Subcutaneous abdominal adipose tissue (tissue), 5 donors: ENCODE measurements around the gene DCC.

Source experiments
- H3K27ac ChIP-seq: one replicate; pipeline ENCODE4 v1.7.0; 2013; ENCODE audit warnings: low read depth, mild to moderate bottlenecking, inconsistent platforms, low read length, moderate library complexity
- H3K27me3 ChIP-seq, 5 donors: one replicate each; pipeline ENCODE4 v1.7.0; 2013; ENCODE audit warnings: low read length in 5 of 5, inconsistent platforms in 1 of 5; ENCODE audit not compliant: control insufficient read depth in 5 of 5, insufficient read depth in 4 of 5
- H3K36me3 ChIP-seq, 5 donors: one replicate each; pipeline ENCODE4 v1.7.0; 2013; ENCODE audit warnings: low read length in 5 of 5; ENCODE audit not compliant: control insufficient read depth in 5 of 5, insufficient read depth in 5 of 5
- H3K4me1 ChIP-seq, 5 donors: one replicate each; pipeline ENCODE4 v1.7.0; 2013; ENCODE audit warnings: low read length in 5 of 5, mild to moderate bottlenecking in 3 of 5, moderate library complexity in 1 of 5; ENCODE audit not compliant: control insufficient read depth in 5 of 5, insufficient read depth in 5 of 5
- H3K4me3 ChIP-seq, 5 donors: one replicate each; pipeline ENCODE4 v1.7.0; 2013; ENCODE audit warnings: low read length in 5 of 5, low read depth in 1 of 5
- H3K9ac ChIP-seq, 5 donors: one replicate each; pipeline ENCODE4 v1.7.0; 2013; ENCODE audit warnings: low read length in 5 of 5, mild to moderate bottlenecking in 4 of 5, moderate library complexity in 3 of 5
- H3K9me3 ChIP-seq, 5 donors: one replicate each; pipeline ENCODE4 v1.7.0; 2013; ENCODE audit warnings: low read length in 5 of 5; ENCODE audit not compliant: control insufficient read depth in 5 of 5
- donor health status: healthy.
- donor health status: healthy.
- donor health status: healthy.
- donor health status: healthy.
- donor health status: healthy.

Gene DCC

DNA sequence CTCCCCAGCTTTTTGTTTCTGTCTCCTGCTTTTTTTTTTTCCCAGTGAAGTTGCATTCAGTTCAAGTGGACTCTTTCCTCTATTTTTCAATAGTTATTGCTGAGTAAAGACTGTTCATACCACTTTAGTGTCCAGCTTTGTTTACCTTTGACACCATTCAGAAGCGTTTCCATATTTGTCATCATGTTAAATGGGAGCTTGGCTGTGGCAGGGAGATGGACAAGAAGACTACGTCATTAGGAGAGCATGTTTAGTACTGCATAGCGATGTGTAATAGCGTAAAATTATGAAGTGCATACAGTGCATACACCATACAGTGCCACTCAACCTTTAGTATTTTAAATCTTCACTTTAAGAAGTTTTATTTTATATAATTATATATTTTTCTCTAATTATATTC is 655.9 kb downstream of the DCC start:
- H3K27me3 ChIP-seq = no peaks in the 10 kb centered on the region
- no peak overlapping the region for H3K9ac ChIP-seq
- no peak overlapping the region for H3K4me3 ChIP-seq
- no peaks in the 10 kb centered on the region for H3K36me3 ChIP-seq
- no peaks in the 10 kb centered on the region for H3K9me3 ChIP-seq
- H3K4me1 ChIP-seq = no peaks in the 10 kb centered on the region
- H3K27ac ChIP-seq = no peak overlapping the region

DNA sequence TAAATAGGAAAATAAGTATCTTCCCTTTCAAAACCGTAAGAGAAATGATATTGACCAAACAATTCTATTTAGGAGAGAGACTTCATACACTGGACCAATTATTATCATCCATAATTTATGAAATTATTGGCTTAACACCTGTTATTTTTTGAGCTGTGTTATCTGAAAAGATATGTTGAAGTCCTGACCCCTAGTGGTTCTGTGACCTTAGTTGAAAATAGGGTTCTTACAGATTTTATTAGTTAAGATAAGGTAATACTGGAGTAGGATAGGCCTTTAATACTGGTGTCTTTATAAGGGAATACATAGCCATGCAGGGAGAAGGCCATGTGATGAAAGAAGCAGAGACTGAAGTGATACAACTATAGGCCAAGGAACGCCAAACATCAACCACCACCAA is 659.6 kb downstream of the DCC start:
- H3K36me3 ChIP-seq = no peaks in the 10 kb centered on the region
- no peak overlapping the region for H3K4me3 ChIP-seq
- no peak overlapping the region for H3K27ac ChIP-seq
- H3K27me3 ChIP-seq = no peaks in the 10 kb centered on the region
- H3K9ac ChIP-seq = no peak overlapping the region
- no peaks in the 10 kb centered on the region for H3K9me3 ChIP-seq
- H3K4me1 ChIP-seq = no peaks in the 10 kb centered on the region

DNA sequence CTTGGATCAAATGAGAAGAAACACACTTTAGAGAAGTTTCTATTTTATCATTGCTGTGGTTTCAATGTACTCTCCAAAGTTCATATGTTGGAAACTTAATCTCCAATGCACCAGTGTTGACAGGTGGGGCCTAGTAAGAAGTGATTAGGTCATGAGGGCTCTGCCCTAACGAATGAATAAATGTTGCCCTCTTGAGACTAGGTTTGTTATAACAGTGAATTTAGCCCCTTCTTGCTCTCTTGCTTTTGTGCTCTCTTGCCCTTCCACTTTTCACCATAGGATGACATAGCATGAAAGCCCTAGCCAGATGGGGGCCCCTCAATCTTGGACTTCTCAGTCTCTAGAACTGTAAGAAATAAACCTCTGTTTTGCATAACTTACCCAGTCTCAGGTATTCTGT is 664.8 kb downstream of the DCC start:
- H3K27me3 ChIP-seq = no peaks in the 10 kb centered on the region
- no peaks in the 10 kb centered on the region for H3K36me3 ChIP-seq
- no peaks in the 10 kb centered on the region for H3K9me3 ChIP-seq
- no peak overlapping the region for H3K27ac ChIP-seq
- H3K4me3 ChIP-seq = no peak overlapping the region
- H3K4me1 ChIP-seq = no peaks in the 10 kb centered on the region
- H3K9ac ChIP-seq = no peak overlapping the region

DNA sequence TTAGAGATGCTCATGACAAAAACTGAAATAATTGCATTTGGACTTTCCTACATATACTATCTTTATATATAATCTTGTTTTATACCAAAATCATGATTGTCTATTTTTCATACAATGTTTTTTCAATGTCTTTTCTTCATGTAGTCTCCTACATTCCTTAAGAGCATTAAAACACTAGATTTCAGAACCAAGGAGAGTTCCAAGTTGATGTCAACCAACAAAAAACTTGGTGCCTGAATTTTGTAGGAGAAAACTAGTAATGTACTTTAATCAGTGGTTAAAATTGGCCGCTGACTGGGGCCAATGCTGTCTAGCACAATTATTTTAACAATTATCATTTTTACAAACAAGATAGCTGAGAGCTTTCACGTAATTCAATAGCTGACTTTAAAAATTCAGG is 678.8 kb downstream of the DCC start:
- H3K4me1 ChIP-seq = no peaks in the 10 kb centered on the region

DNA sequence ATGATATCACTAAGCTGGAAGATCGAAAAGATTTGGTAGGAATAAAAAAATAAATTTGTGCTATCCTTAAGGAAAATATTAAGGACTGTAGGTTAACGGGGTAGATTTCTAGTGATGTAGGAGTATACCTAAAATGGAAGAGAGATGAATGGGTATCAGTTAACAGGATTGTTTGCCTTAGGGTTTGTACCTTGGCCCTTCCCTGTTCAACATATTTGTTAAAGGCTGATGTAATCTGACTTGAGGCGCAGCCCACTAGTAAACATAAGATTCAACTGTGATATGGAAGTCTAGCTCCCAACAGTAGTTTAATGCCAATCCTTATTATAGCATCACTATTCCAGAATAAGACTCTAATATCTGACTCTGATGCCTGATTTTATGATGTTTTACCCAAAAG is 685.2 kb downstream of the DCC start:
- Histone ChIP-seq H3K36me3 (no peaks in the 10 kb centered on the region), H3K4me1 (no peaks in the 10 kb centered on the region), H3K4me3 (no peak overlapping the region), H3K9me3 (no peaks in the 10 kb centered on the region), H3K27ac (no peak overlapping the region), H3K9ac (no peak overlapping the region), H3K27me3 (no peaks in the 10 kb centered on the region)

More for the DNA sequence above, 678.8 kb downstream of the DCC start:
- Histone ChIP-seq H3K9ac (no peak overlapping the region), H3K4me3 (no peak overlapping the region), H3K27me3 (no peaks in the 10 kb centered on the region), H3K9me3 (no peaks in the 10 kb centered on the region), H3K36me3 (no peaks in the 10 kb centered on the region), H3K27ac (no peak overlapping the region)

DNA sequence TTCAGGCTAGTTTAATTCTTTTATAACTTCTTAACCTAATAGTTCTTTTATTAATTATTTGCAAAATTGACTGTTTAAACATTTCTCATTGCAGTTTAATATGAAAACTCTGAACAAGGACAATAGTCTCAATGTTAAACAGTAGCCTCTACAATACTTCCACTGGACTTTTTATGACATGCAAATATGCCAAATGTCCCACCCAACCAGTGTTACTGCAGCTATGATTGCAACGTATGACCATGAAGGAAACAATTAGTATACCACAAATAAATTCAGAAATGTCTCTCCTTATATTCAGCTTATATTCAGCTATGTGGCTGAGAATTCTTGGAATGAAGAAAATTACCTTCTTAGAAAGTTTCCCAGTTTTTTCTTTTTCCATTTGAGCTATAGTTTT is 688.6 kb downstream of the DCC start:
- no peak overlapping the region for H3K4me3 ChIP-seq
- H3K36me3 ChIP-seq = no peaks in the 10 kb centered on the region
- no peak overlapping the region for H3K9ac ChIP-seq
- H3K4me1 ChIP-seq = no peaks in the 10 kb centered on the region
- no peak overlapping the region for H3K27ac ChIP-seq
- H3K9me3 ChIP-seq = no peaks in the 10 kb centered on the region
- no peaks in the 10 kb centered on the region for H3K27me3 ChIP-seq

DNA sequence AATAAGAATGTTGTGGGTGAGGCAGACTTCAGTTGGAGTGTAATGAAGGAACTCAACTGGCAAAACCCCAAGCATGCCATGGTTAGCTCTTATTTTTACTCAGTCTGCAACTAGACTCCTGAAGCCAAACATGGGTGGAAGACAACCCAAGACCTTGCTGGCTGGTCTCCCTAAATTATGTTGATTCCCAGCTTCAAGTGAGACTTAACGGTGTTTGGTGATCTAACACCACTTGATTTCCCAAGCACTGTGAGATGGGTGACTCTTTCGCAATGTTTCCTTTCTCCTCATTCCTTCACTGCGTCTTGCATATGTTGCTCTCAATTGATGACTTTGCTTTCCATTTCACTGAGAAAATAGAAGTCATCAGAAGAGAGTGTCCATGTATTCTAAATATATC is 693.1 kb downstream of the DCC start:
- Histone ChIP-seq H3K9me3 (no peaks in the 10 kb centered on the region), H3K27me3 (no peaks in the 10 kb centered on the region), H3K36me3 (no peaks in the 10 kb centered on the region), H3K9ac (no peak overlapping the region), H3K4me3 (no peak overlapping the region), H3K4me1 (no peaks in the 10 kb centered on the region), H3K27ac (no peak overlapping the region)

DNA sequence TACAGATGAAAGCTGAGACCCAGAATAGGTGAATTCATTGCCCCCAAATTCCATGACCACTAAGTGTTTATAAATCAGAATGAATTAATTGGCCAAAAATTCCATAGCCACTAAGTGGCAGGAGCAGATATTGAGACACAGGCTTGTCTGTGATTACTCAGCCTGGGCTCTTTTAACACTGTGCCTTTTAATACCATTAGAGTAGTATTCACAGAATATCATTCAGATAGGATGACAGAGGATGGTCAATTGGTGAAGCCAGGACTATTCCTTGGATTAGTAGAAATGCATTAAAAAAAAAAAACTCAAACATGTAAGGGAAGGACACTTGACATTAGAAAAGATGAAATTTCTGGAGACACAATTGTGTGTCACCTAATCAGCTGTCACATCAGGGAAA is 698.6 kb downstream of the DCC start:
- no peak overlapping the region for H3K4me3 ChIP-seq
- H3K4me1 ChIP-seq = no peaks in the 10 kb centered on the region
- no peaks in the 10 kb centered on the region for H3K27me3 ChIP-seq
- no peaks in the 10 kb centered on the region for H3K36me3 ChIP-seq
- H3K9ac ChIP-seq = no peak overlapping the region
- H3K9me3 ChIP-seq = no peaks in the 10 kb centered on the region
- no peak overlapping the region for H3K27ac ChIP-seq

DNA sequence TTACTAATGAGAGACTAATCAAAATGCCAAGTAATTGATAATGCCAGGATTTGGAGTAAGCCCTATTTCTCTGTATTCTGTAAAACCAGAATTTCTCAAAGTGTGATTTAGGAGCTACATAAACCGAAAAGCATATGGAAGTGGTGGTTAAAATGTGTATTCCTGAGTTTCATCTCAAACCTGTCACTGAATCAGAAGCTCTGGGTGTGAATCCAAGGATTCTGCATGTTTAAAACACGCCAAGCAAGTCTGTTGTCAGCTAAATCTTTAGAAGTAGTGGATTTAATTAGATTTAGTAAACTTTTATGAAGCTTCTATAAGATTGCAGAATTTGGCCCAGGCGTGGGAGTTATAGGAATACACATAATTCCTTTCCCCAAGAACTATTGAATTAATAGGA is 700.3 kb downstream of the DCC start:
- H3K9me3 ChIP-seq = no peaks in the 10 kb centered on the region
- no peak overlapping the region for H3K4me3 ChIP-seq
- H3K9ac ChIP-seq = no peak overlapping the region
- no peaks in the 10 kb centered on the region for H3K4me1 ChIP-seq
- no peaks in the 10 kb centered on the region for H3K27me3 ChIP-seq
- no peaks in the 10 kb centered on the region for H3K36me3 ChIP-seq
- H3K27ac ChIP-seq = no peak overlapping the region

DNA sequence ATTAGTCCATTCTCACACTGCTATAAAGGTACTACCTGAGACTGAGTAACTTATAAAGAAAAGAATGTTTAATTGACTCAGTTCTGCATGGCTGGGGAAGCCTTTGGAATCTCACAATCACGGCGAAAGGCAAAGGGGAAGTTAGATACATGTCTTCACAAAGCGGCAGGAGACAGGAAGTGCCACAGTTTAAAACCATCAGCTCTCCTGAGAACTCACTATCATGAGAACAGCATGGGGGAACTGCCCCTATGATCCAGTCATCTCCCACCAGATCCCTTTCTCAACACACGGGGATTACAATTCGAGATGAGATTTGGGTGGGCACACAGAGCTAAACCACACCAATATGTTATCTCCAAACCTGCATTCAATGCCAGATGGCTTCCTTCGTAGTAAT is 716.1 kb downstream of the DCC start:
- no peak overlapping the region for H3K27ac ChIP-seq
- H3K9ac ChIP-seq = no peak overlapping the region
- H3K9me3 ChIP-seq = no peaks in the 10 kb centered on the region
- H3K27me3 ChIP-seq = no peaks in the 10 kb centered on the region
- no peak overlapping the region for H3K4me3 ChIP-seq
- H3K36me3 ChIP-seq = no peaks in the 10 kb centered on the region
- H3K4me1 ChIP-seq = no peaks in the 10 kb centered on the region

DNA sequence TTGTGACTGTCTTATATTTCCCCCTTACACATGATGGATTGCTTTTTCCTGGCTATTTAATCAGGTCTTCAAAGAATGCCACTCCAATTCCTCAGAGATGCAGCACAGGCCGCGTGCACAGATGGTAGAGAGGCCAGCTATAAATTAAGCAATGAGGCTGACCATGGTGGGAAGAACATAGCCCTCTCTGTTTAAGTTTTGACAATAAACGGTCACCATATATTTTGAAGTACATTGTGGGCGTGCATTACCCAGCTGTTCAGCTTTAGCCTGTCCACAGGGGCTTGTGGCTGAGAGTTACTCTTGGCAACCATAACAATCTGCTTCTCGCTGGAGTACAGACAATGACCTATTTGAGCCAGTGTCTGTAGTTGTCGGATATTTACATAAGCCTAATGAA is 730.8 kb downstream of the DCC start:
- H3K9me3 ChIP-seq = no peaks in the 10 kb centered on the region
- no peaks in the 10 kb centered on the region for H3K4me1 ChIP-seq
- H3K27me3 ChIP-seq = peaks cover 0 to 4% (median 0%) of the 10 kb centered on the region in 5 donors
- no peaks in the 10 kb centered on the region for H3K36me3 ChIP-seq
- H3K9ac ChIP-seq = no peak overlapping the region
- no peak overlapping the region for H3K27ac ChIP-seq
- H3K4me3 ChIP-seq = no peak overlapping the region
